GM21723 (cell line): Measurements from ENCODE around the gene DMAC2L.
A peak's percentile ranks its signal among the peaks of the same experiment; 100 is the strongest.

Experiments used
- ATAC-seq: cut with Tn5 transposase; IDR thresholded peaks from one replicate; pipeline ENCODE4 v1.9.1; 2021; ENCODE audit warnings: mild to moderate bottlenecking, moderate library complexity; ENCODE audit not compliant: unreplicated experiment

The DMAC2L gene

GRCh38 chr14:50321009-50321660, 9.0 kb downstream of the DMAC2L start:
- peak; percentile 93 for ATAC-seq

- ATAC-seq, result no peak
These were observed 19.5 kb downstream of the DMAC2L start for GRCh38 chr14:50331596-50331995.

GRCh38 chr14:50333014-50333509, 20.9 kb downstream of the DMAC2L start:
- no peak for ATAC-seq

GRCh38 chr14:50334211-50334610, 22.1 kb downstream of the DMAC2L start:
- no peak for ATAC-seq

- ATAC-seq, result no peak
These were observed 23.3 kb downstream of the DMAC2L start for GRCh38 chr14:50335389-50335788.

GRCh38 chr14:50335989-50336824, 24.1 kb downstream of the DMAC2L start:
- no peak for ATAC-seq

GRCh38 chr14:50338587-50338986, 26.5 kb downstream of the DMAC2L start:
- ATAC-seq, result no peak

- ATAC-seq, result no peak
These were observed 27.2 kb downstream of the DMAC2L start for GRCh38 chr14:50339178-50339804.

- no peak for ATAC-seq
These were observed 27.9 kb downstream of the DMAC2L start for GRCh38 chr14:50340045-50340444.

GRCh38 chr14:50340963-50341362, 28.8 kb downstream of the DMAC2L start:
- ATAC-seq, result no peak

- peak; percentile 54 for ATAC-seq
These were observed 30.3 kb downstream of the DMAC2L start for GRCh38 chr14:50342221-50343078.

GRCh38 chr14:50343434-50343833, 31.3 kb downstream of the DMAC2L start:
- peak; percentile 10 for ATAC-seq

GRCh38 chr14:50344116-50344775, 32.1 kb downstream of the DMAC2L start:
- ATAC-seq, result peak; percentile 79

- ATAC-seq, result no peak
These were observed 32.9 kb downstream of the DMAC2L start for GRCh38 chr14:50344876-50345563.

- no peak for ATAC-seq
These were observed 33.8 kb downstream of the DMAC2L start for GRCh38 chr14:50345846-50346422.

GRCh38 chr14:50347521-50347920, 35.4 kb downstream of the DMAC2L start:
- ATAC-seq, result no peak

- no peak for ATAC-seq
These were observed 36.8 kb downstream of the DMAC2L start for GRCh38 chr14:50348933-50349332.

GRCh38 chr14:50350975-50351374, 38.9 kb downstream of the DMAC2L start:
- ATAC-seq, result no peak

- ATAC-seq, result no peak
These were observed 40.5 kb downstream of the DMAC2L start for GRCh38 chr14:50352584-50352983.
